H1 (cell line): ENCODE results near the gene OR2V2. TPM values are rescaled to one million over a fixed set of nuclear protein-coding genes. Genes with fewer than 3 reads are reported as not detected.
"Not testable (repeated sequence)": the region's sequence is repeated elsewhere in the genome, so short reads cannot be mapped to it uniquely, and the experiment has no call there.

Source experiments
- CTCF ChIA-PET: fragments of 300-600 bp; sonication (Branson Sonifier 250); formaldehyde crosslinking; loops from one replicate; lab custom pipeline; 2021; ENCODE audit not compliant: partially characterized antibody; lab: Charles Lee
- POLR2A ChIA-PET: fragments of 300-600 bp; sonication (Branson Sonifier 250); formaldehyde crosslinking; loops from one replicate; lab custom pipeline; 2021; ENCODE audit warnings: inconsistent platforms; ENCODE audit not compliant: partially characterized antibody; lab: Charles Lee
- DNase-seq, 2 experiments: peaks; one replicate each; pipeline versions ENCODE4 v3.0.0 to v3.0.0-alpha.2; 2010 to 2022; ENCODE audit warnings: low spot score in 2 of 2, low read depth in 1 of 2, mixed read lengths in 1 of 2
- FAIRE-seq: peaks from 2 replicates; lab custom pipeline; 2011; peaks lifted over from hg19 to GRCh38; lab: Jason Lieb, UNC
- H2AFZ ChIP-seq: 2 replicates; pipeline ENCODE4 v1.8.1; 2012; ENCODE audit warnings: low read length, inconsistent platforms
- H2AK5ac ChIP-seq: 2 replicates; pipeline ENCODE4 v1.6.1; 2013; ENCODE audit warnings: low read depth, low read length
- H2BK120ac ChIP-seq: replicated peaks from 2 replicates; pipeline ENCODE3; 2013; ENCODE audit warnings: low read depth, low read length, inconsistent platforms
- H2BK12ac ChIP-seq: 2 replicates; pipeline ENCODE4 v1.6.1; 2013; ENCODE audit warnings: low read depth, low read length
- H2BK15ac ChIP-seq: 2 replicates; pipeline ENCODE4 v1.6.1; 2013; ENCODE audit warnings: low read length
- H2BK20ac ChIP-seq: 2 replicates; pipeline ENCODE4 v1.6.1; 2013; ENCODE audit warnings: low read length
- H2BK5ac ChIP-seq: 2 replicates; pipeline ENCODE4 v1.6.1; 2013; ENCODE audit warnings: low read depth, low read length
- H3K14ac ChIP-seq: 2 replicates; pipeline ENCODE4 v1.6.1; 2013; ENCODE audit warnings: inconsistent platforms; ENCODE audit not compliant: insufficient read length
- H3K18ac ChIP-seq: 2 replicates; pipeline ENCODE4 v1.6.1; 2013; ENCODE audit warnings: low read length; ENCODE audit errors: extremely low read depth
- H3K23ac ChIP-seq: 2 replicates; pipeline ENCODE4 v1.6.1; 2013; ENCODE audit warnings: inconsistent platforms; ENCODE audit not compliant: insufficient read length
- H3K23me2 ChIP-seq: 2 replicates; pipeline ENCODE4 v1.6.1; 2013; ENCODE audit warnings: low read depth, low read length
- H3K27ac ChIP-seq: 2 replicates; pipeline ENCODE4 v1.6.1; 2011; ENCODE audit warnings: low read depth, low read length, inconsistent platforms
- H3K27me3 ChIP-seq, 4 experiments: replicated peaks in 1 of 4; 1 replicate in 1 of 4; 2 replicates in 3 of 4; pipeline versions ENCODE4 v1.6.1 to v1.8.1; 2011 to 2013; ENCODE audit warnings: low read length in 3 of 4, mild to moderate bottlenecking in 3 of 4, inconsistent platforms in 2 of 4, mixed read lengths in 2 of 4, moderate library complexity in 1 of 4; ENCODE audit not compliant: control insufficient read depth in 3 of 4, insufficient read depth in 3 of 4; ENCODE audit errors: extremely low read depth in 1 of 4
- H3K36me3 ChIP-seq, 4 experiments: 2 replicates each; pipeline versions ENCODE4 v1.6.1 to v1.8.1; 2011 to 2013; ENCODE audit warnings: mild to moderate bottlenecking in 4 of 4, low read length in 3 of 4, moderate library complexity in 2 of 4, control low read depth in 1 of 4, inconsistent platforms in 1 of 4; ENCODE audit not compliant: insufficient read depth in 4 of 4, control insufficient read depth in 2 of 4
- H3K4ac ChIP-seq: replicated peaks from 2 replicates; pipeline ENCODE3; 2013; ENCODE audit warnings: low read length, low read depth, mixed read lengths, inconsistent platforms; ENCODE audit not compliant: insufficient read length
- H3K4me1 ChIP-seq, 4 experiments: replicated peaks in 1 of 4; 1 replicate in 1 of 4; 2 replicates in 3 of 4; pipeline versions ENCODE4 v1.6.1 to v1.8.1; 2011 to 2013; ENCODE audit warnings: low read length in 3 of 4, inconsistent platforms in 2 of 4, mixed read lengths in 1 of 4; ENCODE audit not compliant: insufficient read depth in 4 of 4, control insufficient read depth in 3 of 4
- H3K4me2 ChIP-seq, 2 experiments: 2 replicates each; pipeline versions ENCODE4 v1.6.1 to v1.8.1; 2011 to 2013; ENCODE audit warnings: low read depth in 2 of 2, low read length in 2 of 2, control low read depth in 1 of 2, inconsistent platforms in 1 of 2, mild to moderate bottlenecking in 1 of 2; ENCODE audit not compliant: insufficient read depth in 1 of 2
- H3K4me3 ChIP-seq, 4 experiments: fragments of 200-600, 300-600 bp in 1 of 4; sonication (generic), shearing (Covaris generic), sonication (Bioruptor Twin) in 1 of 4; 2 replicates each; pipeline versions ENCODE4 v1.5.1 to v1.8.1; 2011 to 2016; ENCODE audit warnings: low read length in 4 of 4, low read depth in 3 of 4, control low read depth in 2 of 4, inconsistent platforms in 2 of 4, mild to moderate bottlenecking in 2 of 4, mixed read lengths in 1 of 4, moderate library complexity in 1 of 4; ENCODE audit not compliant: insufficient read depth in 2 of 4; ENCODE audit errors: extremely low read depth in 1 of 4
- H3K56ac ChIP-seq: replicated peaks from 2 replicates; pipeline ENCODE3; 2013; ENCODE audit warnings: low read depth, mild to moderate bottlenecking, mixed read lengths, low read length, inconsistent platforms; ENCODE audit not compliant: insufficient read length
- H3K79me1 ChIP-seq: 2 replicates; pipeline ENCODE4 v1.6.1; 2013; ENCODE audit warnings: low read depth, low read length, control low read depth
- H3K79me2 ChIP-seq, 2 experiments: 2 replicates each; pipeline versions ENCODE4 v1.6.1 to v1.8.1; 2012 to 2013; ENCODE audit warnings: low read length in 2 of 2, mild to moderate bottlenecking in 2 of 2, inconsistent platforms in 1 of 2; ENCODE audit not compliant: insufficient read depth in 2 of 2, control insufficient read depth in 1 of 2
- H3K9ac ChIP-seq, 4 experiments: replicated peaks in 1 of 4; 1 replicate in 1 of 4; 2 replicates in 3 of 4; pipeline versions ENCODE4 v1.6.1 to v1.8.1; 2011 to 2013; ENCODE audit warnings: low read depth in 3 of 4, low read length in 3 of 4, control low read depth in 2 of 4, mild to moderate bottlenecking in 2 of 4, moderate library complexity in 2 of 4, inconsistent platforms in 1 of 4; ENCODE audit errors: extremely low read depth in 1 of 4
- H3K9me3 ChIP-seq, 2 experiments: 2 replicates each; pipeline versions ENCODE4 v1.6.1 to v1.8.1; 2012 to 2013; ENCODE audit warnings: mild to moderate bottlenecking in 2 of 2, moderate library complexity in 2 of 2, control low read depth in 1 of 2, inconsistent platforms in 1 of 2, low read depth in 1 of 2, low read length in 1 of 2, mixed read lengths in 1 of 2; ENCODE audit not compliant: insufficient read depth in 2 of 2
- H4K20me1 ChIP-seq, 2 experiments: replicated peaks in 1 of 2; 2 replicates each; pipeline versions ENCODE3 to v1.8.1; 2011 to 2013; ENCODE audit warnings: inconsistent platforms in 2 of 2, low read length in 2 of 2, mild to moderate bottlenecking in 1 of 2; ENCODE audit not compliant: insufficient read depth in 2 of 2, control insufficient read depth in 1 of 2
- H4K5ac ChIP-seq: 2 replicates; pipeline ENCODE4 v1.6.1; 2013; ENCODE audit warnings: low read length, low read depth, mixed read lengths, inconsistent platforms; ENCODE audit not compliant: insufficient read length
- H4K8ac ChIP-seq: 2 replicates; pipeline ENCODE4 v1.8.0; 2013; ENCODE audit warnings: mild to moderate bottlenecking, moderate library complexity, low read length, inconsistent platforms; ENCODE audit not compliant: insufficient read depth; ENCODE audit errors: extremely low read depth
- H4K91ac ChIP-seq: replicated peaks from 2 replicates; pipeline ENCODE3; 2013; ENCODE audit warnings: low read length, mixed read lengths, inconsistent platforms; ENCODE audit not compliant: insufficient read length
- WGBS, 2 experiments: shearing (Covaris generic) in 1 of 2; methylation state at CpG; one replicate each; pipeline versions ENCODE4 v1.1.6 to v1.1.7; 2013 to 2015; ENCODE audit warnings: low lambda C conversion rate in 2 of 2, mixed read lengths in 2 of 2, inconsistent platforms in 1 of 2, low coverage in 1 of 2, missing lambda C conversion rate in 1 of 2; ENCODE audit not compliant: insufficient replicate concordance in 2 of 2, insufficient coverage in 1 of 2, insufficient read length in 1 of 2; ENCODE audit errors: extremely low coverage in 1 of 2, missing lambda C conversion rate in 1 of 2; 5-methylcytosine and 5-hydroxymethylcytosine counted together
- polyA plus RNA-seq, 7 experiments: library from polyadenylated mRNA; depleted of rRNA in 3 of 7; stranded (reverse) in 5 of 7; unstranded in 2 of 7; fragments of >200 nt in 5 of 7; fragments of 200-250 nt in 2 of 7; gene quantifications; 1 replicate in 5 of 7; 2 replicates in 1 of 7; 4 replicates in 1 of 7; pipeline versions ENCODE4 v1.2.1 to v1.2.3, GENCODE V29; 2011 to 2013; ENCODE audit warnings: missing spikeins in 2 of 7, mixed read lengths in 2 of 7
- total RNA-seq: library from RNA; stranded (reverse); fragmentation: NEBNext Ultra II Directional; extraction: Animal tissue kit (Norgen Biotek cat#: 25700); gene quantifications from 2 replicates; pipeline ENCODE4 v1.2.1, GENCODE V29; 2021

Gene OR2V2
- total and polyA plus RNA-seq, 2 of the 8 experiments (the other 6 are each of a cell fraction or from before 2014, with no cell fraction given): not detected

- H2BK20ac ChIP-seq, POLR2A ChIA-PET, H4K91ac ChIP-seq, H2BK15ac ChIP-seq, H2BK12ac ChIP-seq, H2AK5ac ChIP-seq, H3K4ac ChIP-seq, FAIRE-seq, H3K23ac ChIP-seq, H3K9me3 ChIP-seq, H3K18ac ChIP-seq, H2AFZ ChIP-seq, H2BK5ac ChIP-seq, H3K27ac ChIP-seq, H3K56ac ChIP-seq, H3K4me3 ChIP-seq, H3K79me2 ChIP-seq, H3K79me1 ChIP-seq, DNase-seq, H2BK120ac ChIP-seq, H4K5ac ChIP-seq, H3K9ac ChIP-seq, H3K36me3 ChIP-seq, H4K20me1 ChIP-seq, H3K4me2 ChIP-seq, H4K8ac ChIP-seq, H3K14ac ChIP-seq, H3K23me2 ChIP-seq: not testable (repeated sequence)
- 81% methylated on average over 6 of the region's 13 CpGs; no CpG with 5 or more reads in 1 of the 2 experiments for WGBS, 2 experiments
- Histone ChIP-seq H3K27me3 (peaks cover 12 to 41% (median 28%) of the 10 kb centered on the region in 4 experiments), H3K4me1 (peaks cover 2 to 19% (median 6%) of the 10 kb centered on the region in 4 experiments; a peak in 6 of 7 replicates)
- CTCF ChIA-PET: interaction anchor here (0.6 kb wide), 1 partner anchor 125 kb away, joined by 3 read pairs; the partner anchor contains the start of gene BTNL3
Observed at GRCh38 chr5:181113572-181113971, 33.8 kb upstream of the OR2V2 start.
